Gastrocnemius medialis (tissue), 4 donors: ENCODE results near the gene SLC34A2.

Experiments
- POLR2A ChIP-seq, 2 donors: fragments of 450-650 bp; IDR thresholded peaks; one replicate each; pipeline ENCODE4 v1.6.1; 2017; ENCODE audit warnings: antibody characterized with exemption in 2 of 2, mild to moderate bottlenecking in 2 of 2, moderate library complexity in 2 of 2
- TF ChIP-seq, protein P1 (sequence below), 5 experiments: fragments of 450-650 bp in 3 of 5; fragments of 200-600 bp in 2 of 5; sonication (generic) in 2 of 5; IDR thresholded peaks in 4 of 5; conservative IDR thresholded peaks in 1 of 5; 1 replicate in 4 of 5; 2 replicates in 1 of 5; pipeline ENCODE4 v1.5.1; 2016 to 2019; ENCODE audit warnings: antibody characterized with exemption in 5 of 5, mild to moderate bottlenecking in 3 of 5, moderate library complexity in 3 of 5

GRCh38 chr4:25727711-25728493, 72.3 kb downstream of the SLC34A2 start:
- TF ChIP-seq, protein P1, sequence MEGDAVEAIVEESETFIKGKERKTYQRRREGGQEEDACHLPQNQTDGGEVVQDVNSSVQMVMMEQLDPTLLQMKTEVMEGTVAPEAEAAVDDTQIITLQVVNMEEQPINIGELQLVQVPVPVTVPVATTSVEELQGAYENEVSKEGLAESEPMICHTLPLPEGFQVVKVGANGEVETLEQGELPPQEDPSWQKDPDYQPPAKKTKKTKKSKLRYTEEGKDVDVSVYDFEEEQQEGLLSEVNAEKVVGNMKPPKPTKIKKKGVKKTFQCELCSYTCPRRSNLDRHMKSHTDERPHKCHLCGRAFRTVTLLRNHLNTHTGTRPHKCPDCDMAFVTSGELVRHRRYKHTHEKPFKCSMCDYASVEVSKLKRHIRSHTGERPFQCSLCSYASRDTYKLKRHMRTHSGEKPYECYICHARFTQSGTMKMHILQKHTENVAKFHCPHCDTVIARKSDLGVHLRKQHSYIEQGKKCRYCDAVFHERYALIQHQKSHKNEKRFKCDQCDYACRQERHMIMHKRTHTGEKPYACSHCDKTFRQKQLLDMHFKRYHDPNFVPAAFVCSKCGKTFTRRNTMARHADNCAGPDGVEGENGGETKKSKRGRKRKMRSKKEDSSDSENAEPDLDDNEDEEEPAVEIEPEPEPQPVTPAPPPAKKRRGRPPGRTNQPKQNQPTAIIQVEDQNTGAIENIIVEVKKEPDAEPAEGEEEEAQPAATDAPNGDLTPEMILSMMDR (IDR thresholded peaks at IDR 0.05 in 4 of 5, conservative IDR thresholded peaks at IDR 0.05 in 1 of 5): no peak
- no peak for TF ChIP-seq POLR2A (IDR thresholded peaks at IDR 0.05)
